NCI-H2171 treated with DMSO at 0.1 percent for 48 hours (cell line): ENCODE data around the gene PDE6G.

ENCODE experiments used
- DNase-seq: peaks from one replicate; lab custom pipeline; 2025; lab: John Stamatoyannopoulos, UW

PDE6G gene

GRCh38 chr17:81687770-81688541 is 31.6 kb upstream of the PDE6G start:
- peak; percentile 98 for DNase-seq

- DNase-seq: no peak
These were observed 30.3 kb upstream of the PDE6G start for GRCh38 chr17:81686614-81687013.

DNA sequence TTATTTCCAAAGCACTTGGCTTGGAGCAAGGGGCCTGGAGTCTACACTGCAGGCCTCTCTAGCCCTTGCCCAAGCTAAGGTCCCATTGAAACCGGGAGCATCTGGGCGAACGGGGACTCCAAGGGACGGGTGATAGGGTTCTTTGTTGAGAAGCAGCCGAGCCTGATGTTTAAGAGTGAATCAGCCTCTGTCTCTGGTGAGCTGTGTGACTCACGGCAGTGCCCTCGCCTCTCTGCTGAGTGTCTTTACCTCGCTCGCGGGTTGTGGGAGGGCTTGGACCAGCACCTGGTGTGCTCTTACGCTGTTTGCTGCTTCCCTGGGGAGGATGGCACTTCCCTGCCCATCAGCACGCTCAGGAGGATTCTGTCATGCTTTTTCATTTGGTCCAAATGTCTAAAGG is 28.8 kb upstream of the PDE6G start:
- no peak for DNase-seq

DNA sequence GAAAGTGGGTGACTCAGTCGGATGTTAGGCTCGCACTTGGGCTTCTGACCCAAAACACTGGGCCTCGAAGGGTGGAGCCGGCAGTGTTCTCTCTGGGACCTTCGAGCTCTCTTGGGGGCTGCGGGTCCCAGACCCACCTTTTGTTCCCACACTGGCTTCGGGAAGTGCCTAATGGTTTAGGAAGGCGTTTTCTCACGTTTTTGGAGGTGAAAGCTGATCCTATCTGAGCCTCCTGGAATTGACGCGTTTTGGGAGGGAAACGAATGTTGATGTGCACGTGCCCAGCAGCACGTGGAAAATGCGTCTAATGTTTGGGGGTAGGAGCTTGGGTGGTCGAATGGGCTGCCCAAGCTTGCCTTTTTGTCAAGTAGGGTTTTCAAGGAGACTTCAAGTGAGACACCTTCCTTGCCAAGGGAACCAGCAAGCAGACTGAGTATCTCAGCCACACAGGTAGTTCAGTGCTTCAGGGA is 28.1 kb upstream of the PDE6G start:
- peak; percentile 17 for DNase-seq

GRCh38 chr17:81683584-81684441 is 27.5 kb upstream of the PDE6G start, which contains the start of the genes ARL16 and HGS:
TSS of gene ARL16 (minus strand) at chr17:81683797. CDS start at chr17:81683753, 44 bp downstream.
TSS of gene HGS (plus strand) at chr17:81684011. CDS start at chr17:81684067, 56 bp downstream.
- peak; percentile 98 for DNase-seq

DNA sequence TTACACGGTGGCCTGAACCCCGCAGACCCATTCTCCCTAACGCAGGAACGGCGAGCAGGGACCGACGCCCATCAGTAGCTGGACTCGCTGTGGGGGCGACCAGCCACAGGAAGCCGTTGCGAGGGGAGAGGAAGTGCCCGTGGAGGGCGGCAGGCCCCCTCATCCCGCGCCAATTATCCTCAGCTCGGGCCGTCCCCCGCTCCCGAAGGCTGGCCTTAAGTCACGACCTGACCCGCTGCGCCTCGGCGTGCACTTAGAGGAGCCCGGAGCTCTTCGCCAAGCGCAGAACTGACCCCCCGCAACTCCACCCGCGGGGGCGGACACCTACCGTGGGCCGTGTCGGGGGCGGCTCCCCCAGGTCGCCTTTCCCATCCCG is 26.9 kb upstream of the PDE6G start:
- no peak for DNase-seq

GRCh38 chr17:81682565-81683207 is 26.3 kb upstream of the PDE6G start:
- DNase-seq: peak; percentile 74

DNA sequence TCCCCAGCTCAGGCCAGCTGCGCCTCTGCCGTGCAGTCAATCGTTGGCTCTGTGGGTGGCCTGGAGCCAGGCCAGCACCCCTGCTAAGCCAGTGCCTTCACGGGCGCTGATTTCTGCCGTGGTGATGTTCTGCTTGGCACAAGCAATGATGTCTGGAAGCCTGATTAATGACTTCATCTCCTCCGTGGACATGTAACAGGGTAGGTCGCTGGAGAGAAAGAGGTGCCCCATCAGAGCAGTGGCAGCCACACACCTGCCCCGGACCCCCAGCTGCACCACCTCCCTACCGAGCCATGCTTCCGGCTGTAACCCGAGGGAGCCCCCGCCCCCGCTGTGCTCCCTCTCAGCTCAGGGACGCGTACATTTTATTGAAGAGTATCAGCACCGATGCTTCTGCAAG is 25.3 kb upstream of the PDE6G start:
- DNase-seq: peak; percentile 87

- DNase-seq: no peak
These were observed 23.8 kb upstream of the PDE6G start for GRCh38 chr17:81680150-81680549.

DNA sequence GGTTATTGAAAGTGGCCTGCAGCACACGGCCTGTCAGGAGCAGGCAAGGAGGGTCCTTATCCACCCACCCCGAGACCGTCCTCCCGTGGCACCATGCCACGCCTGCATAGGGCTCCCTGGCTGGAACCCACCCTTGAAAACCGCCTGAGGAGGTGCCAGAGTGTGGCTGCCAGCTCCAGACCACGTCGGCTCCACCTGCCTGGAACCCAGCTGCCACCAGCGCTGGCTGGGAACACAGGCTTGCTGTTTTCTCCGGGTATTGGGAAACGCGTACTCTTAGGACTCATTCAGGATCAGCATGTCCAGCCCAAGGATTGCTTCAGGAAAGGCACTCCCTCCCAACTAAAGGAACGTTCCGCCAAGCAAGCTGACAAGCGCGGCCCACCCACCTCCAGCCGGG is 20.6 kb upstream of the PDE6G start:
- peak; percentile 17 for DNase-seq

DNA sequence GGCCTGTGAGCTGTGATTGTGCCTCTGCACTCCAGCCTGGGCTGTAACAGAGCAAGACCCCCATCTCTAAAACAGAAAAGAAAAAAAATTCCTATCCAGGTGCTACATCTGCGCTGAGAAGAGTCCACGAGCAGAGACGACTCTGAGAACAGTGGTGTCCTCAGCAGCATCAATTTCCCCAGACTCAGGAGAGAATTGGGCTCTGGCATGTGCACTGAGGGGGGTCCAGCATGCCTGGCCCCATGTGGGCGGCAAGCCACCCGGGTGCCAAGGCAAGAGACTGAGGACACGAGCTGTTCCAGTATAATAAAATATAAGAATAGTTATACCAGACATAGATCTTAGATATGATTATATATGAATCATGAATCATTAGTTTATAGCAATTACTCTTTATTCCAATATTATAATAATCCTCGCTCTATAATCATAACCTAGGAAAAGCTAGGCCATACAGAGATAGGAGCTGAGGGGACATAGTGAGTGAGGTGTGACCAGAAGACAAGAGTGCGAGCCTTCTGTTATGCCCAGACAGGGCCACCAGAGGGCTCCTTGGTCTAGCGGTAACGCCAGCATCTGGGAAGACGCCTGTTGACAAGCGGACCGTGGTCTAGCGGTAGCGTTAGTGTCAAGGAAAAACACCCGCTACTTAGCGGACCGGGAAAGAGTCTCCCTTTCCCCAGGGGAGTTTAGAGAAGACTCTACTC is 19.3 kb upstream of the PDE6G start:
- peak; percentile 39 for DNase-seq

DNA sequence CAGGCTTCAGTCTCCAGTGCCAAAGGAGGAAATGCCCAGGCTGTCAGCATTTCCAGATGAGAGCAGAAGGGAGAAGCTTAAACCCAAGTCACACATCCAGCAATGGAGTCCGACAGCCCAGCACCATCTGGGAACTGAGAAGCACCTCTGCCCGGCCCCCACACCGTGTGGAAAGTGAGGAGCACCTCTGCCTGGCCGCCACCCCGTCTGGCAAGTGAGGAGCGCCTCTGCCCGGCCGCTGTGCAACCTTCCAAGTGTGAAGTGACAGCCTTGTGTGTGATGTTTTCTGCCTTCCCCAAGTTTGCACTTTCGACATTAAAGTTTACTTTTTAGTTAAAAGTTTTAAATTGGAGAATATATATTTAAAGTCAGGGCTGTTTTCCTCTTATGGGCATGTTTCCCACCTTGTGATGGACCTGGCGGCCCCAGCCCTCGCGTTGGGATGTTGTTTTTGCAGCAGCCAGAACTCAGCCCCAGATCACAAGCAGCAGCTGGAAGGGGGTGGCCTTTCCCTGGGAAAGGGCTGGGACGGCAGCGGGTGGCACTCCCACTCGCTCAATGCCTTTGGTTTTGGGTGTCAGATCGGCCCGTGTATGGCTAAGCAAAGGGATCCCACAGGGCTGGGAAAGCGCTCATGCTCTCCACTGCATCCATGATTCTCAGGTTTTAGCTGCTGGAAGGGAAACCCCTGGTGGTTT is 17.4 kb upstream of the PDE6G start:
- no peak for DNase-seq

DNA sequence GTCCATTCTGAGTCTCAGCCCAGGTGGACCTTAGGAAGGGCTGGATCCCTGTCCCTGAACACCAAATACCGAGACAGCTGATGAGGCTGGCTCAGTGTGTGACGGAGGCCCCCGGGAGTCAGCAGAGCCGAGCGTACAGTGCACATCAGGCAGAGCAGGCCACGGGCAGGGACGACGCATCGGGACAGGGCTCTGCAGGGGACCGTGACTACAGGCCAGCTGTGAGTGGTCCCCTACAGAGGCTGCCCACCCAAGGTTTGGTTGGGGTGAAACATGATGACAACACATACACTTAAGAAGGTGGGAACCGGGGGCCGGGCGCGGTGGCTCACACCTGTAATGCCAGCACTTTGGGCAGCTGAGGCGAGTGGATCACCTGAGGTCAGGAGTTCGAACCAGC is 16.6 kb upstream of the PDE6G start:
- DNase-seq: no peak

DNA sequence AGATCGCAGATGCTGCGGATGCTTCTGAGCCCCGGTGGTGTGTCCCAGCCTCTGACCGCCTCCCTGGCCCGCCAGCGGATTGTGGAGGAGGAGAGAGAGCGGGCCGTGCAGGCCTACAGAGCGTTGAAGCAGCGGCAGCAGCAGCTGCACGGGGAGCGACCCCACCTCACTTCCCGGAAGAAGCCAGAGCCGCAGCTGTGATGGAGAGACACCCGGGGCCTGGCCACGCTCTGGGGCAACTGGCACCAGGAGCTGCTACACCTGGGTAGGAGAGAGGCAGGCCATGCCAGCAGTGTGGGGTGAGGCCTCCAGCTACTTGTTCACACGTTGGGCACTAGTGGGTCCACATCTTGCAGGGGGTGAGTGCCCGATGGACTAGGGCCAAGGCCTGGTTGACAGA is 16.2 kb upstream of the PDE6G start:
- no peak for DNase-seq

DNA sequence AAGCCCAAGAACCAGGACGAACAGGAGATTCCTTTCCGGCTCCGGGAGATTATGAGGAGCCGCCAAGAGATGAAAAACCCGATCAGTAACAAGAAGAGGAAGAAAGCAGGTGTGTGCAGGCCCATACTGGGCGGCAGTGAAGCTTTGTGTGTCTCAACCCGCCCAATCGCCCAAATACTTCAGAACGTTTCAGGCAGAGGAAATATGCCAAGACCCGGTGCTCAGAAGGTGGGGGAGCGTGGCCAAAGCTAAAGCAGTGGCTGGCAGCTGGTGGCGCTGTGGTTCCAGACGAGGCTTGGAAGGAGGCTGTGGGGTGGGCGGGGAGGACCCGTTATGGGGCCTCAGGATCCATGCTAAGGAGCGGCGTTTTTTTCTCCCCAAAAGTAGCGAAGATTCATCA is 11.4 kb upstream of the PDE6G start:
- DNase-seq: no peak

DNA sequence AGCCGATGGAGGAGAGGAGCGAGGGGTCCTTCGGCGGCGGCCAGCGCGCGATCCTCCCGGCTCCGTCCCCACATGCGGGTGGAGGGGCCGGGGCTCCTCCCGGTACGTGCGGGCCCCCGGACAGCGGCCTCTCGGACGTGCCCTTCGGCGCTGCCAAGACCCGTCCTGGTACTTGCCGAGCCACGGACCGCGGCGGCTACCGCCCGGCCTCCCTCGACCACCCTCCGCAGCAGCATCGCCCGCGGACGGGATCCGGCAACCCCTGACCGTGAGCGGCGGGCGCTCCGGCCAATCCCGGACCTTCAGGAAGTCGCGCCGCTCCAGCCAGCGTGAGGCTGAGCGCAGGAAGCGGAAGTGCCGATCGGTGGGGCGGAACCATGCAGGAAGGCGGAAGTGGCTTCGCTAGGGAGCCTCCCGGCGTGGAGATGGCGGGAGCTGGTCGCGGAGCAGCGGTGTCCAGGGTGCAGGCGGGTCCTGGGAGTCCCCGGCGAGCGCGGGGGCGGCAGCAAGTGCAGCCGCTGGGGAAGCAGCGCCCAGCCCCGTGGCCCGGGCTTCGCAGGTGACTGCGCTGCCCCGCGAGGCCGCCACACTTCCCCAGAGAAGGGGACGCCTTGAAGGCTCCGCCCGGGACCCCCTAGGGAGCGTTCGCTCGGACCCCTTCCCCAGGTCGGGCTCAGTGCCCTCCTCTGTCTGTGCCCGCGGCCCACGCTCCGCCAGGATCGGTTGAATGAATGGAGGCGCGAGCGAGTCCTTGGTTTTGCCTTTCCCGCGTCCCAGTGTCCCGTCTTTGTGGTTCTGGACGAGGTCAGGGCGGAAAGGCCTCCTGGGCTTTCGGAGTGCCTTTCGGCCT is 10.2 kb upstream of the PDE6G start, which contains the start of the genes CCDC137 and OXLD1:
Gene CCDC137 (plus strand): TSS at position 396 of the 850 bp plus-strand sequence. CDS start 30 bp downstream, at position 426.
Gene OXLD1 (minus strand): TSS at position 264 of the 850 bp plus-strand sequence. CDS start 28 bp downstream, at position 236.
- DNase-seq: peak; percentile 93

DNA sequence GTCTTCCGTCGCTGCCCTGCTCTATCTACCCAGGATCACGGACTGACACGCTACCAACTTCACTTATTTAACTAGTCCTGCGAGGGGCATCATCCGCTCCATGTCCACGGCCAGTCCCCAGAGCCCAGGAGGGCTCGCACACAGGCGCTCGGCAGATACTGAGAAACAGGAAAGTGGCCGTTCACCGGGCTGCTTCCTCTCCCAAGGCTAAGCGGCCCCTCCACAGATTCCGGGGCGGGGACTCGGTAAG is 9.7 kb upstream of the PDE6G start:
- DNase-seq: no peak

DNA sequence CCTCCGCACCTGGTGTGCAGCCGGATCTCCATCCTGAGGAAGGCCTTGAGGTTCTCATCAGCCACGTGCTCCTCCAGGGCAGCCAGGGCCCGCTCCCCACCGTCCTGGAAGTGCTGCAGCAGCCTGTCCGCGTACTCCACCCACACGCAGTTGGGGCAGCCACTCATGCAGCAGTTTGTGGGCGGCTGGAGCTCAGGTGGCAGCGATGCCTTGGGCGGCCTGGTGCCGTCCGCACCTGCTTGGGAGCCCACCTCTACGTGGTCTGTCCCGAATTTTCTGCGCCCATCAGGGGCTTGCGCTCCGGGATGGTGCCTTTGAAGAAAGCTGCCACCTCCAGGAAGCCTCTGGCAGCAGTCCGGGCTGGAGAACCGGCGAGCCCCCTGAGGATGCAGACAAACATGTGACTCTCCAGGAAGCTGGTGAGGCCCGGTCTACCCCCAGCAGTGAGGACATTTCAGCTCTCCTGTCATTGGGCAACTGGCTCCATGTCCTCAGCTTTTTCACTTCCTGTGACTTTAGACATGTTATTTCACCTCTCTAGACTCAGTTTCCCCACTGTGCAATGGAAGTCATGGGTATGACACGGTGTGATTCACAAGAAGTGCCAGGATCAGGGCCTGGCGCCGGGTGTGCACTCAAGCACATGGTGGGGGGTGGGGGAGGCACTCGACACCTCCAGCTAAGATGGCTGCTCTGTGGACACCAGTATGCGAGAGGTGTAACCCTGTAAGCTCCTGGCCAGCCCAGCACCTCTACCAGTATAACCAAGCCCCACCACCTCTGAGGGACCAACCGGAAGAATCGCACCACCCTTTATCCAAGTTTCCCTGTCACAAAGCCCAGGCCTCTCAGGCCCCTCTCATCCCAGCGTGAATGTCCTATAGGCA is 9.1 kb upstream of the PDE6G start:
- DNase-seq: no peak

- DNase-seq: no peak
These were observed 7.7 kb upstream of the PDE6G start for GRCh38 chr17:81664051-81664470.
